Dendritic cell treated with granulocyte-macrophage colony-stimulating factor and Interleukin-4, amounts not matched to agents 40 ng/mL and 50 ng/mL, for 4 days (primary cell): Measurements from ENCODE around the gene CDC25C.
"Not testable (repeated sequence)": the region's sequence is repeated elsewhere in the genome, so short reads cannot be mapped to it uniquely, and the experiment has no call there.

Experiments
- H3K27ac Mint-ChIP-seq: one replicate; pipeline ENCODE4 v1.8.0; 2022; ENCODE audit warnings: mild to moderate bottlenecking, mixed read lengths
- H3K27me3 Mint-ChIP-seq: one replicate; pipeline ENCODE4 v1.8.0; 2022; ENCODE audit warnings: mild to moderate bottlenecking, mixed read lengths
- H3K36me3 Mint-ChIP-seq: one replicate; pipeline ENCODE4 v1.8.0; 2022; ENCODE audit warnings: low read depth, mixed read lengths
- H3K4me1 Mint-ChIP-seq: one replicate; pipeline ENCODE4 v1.8.0; 2022; ENCODE audit warnings: low read depth, mixed read lengths
- H3K4me3 Mint-ChIP-seq: one replicate; pipeline ENCODE4 v1.8.0; 2022; ENCODE audit warnings: mild to moderate bottlenecking, moderate library complexity, mixed read lengths
- H3K9me3 Mint-ChIP-seq: one replicate; pipeline ENCODE4 v1.8.0; 2022; ENCODE audit warnings: mixed read lengths
- intact Hi-C: fragments of 100-400 bp; cut with micrococcal nuclease; formaldehyde crosslinking; loops from one replicate; pipeline ENCODE4 v1.15.0; 2022

Gene CDC25C

GRCh38 chr5:138247800-138248199, 83.8 kb downstream of the CDC25C start:
- H3K4me1 Mint-ChIP-seq, intact Hi-C loops, H3K27me3 Mint-ChIP-seq: not testable (repeated sequence)

GRCh38 chr5:138246822-138247221, 84.8 kb downstream of the CDC25C start:
- Mint-ChIP-seq H3K9me3 (no peaks in the 10 kb centered on the region), H3K4me1 (peaks cover 6% of the 10 kb centered on the region), H3K27ac (no peak overlapping the region), H3K4me3 (no peak overlapping the region), H3K27me3 (peaks cover 15% of the 10 kb centered on the region), H3K36me3 (no peaks in the 10 kb centered on the region)
- intact Hi-C loops: no loop called here

More at GRCh38 chr5:138247800-138248199, 83.8 kb downstream of the CDC25C start:
- not testable (repeated sequence) for H3K4me3 Mint-ChIP-seq, H3K27ac Mint-ChIP-seq, H3K36me3 Mint-ChIP-seq, H3K9me3 Mint-ChIP-seq

GRCh38 chr5:138246334-138246733, 85.3 kb downstream of the CDC25C start:
- no peak overlapping the region for H3K4me3 Mint-ChIP-seq
- no peaks in the 10 kb centered on the region for H3K9me3 Mint-ChIP-seq
- no peaks in the 10 kb centered on the region for H3K36me3 Mint-ChIP-seq
- intact Hi-C loops: no loop called here
- no peak overlapping the region for H3K27ac Mint-ChIP-seq
- peaks cover 18% of the 10 kb centered on the region for H3K27me3 Mint-ChIP-seq
- H3K4me1 Mint-ChIP-seq: peaks cover 10% of the 10 kb centered on the region

- Mint-ChIP-seq H3K27me3 (peaks cover 24% of the 10 kb centered on the region), H3K9me3 (no peaks in the 10 kb centered on the region)
These were observed 85.9 kb downstream of the CDC25C start for GRCh38 chr5:138245717-138246116.

GRCh38 chr5:138243794-138244193, 87.8 kb downstream of the CDC25C start:
- no peak overlapping the region for H3K4me3 Mint-ChIP-seq
- H3K4me1 Mint-ChIP-seq: peaks cover 19% of the 10 kb centered on the region
- H3K27me3 Mint-ChIP-seq: peaks cover 28% of the 10 kb centered on the region
- no peaks in the 10 kb centered on the region for H3K36me3 Mint-ChIP-seq
- no peaks in the 10 kb centered on the region for H3K9me3 Mint-ChIP-seq
- no peak overlapping the region for H3K27ac Mint-ChIP-seq
- intact Hi-C loops: no loop called here

More at GRCh38 chr5:138245717-138246116, 85.9 kb downstream of the CDC25C start:
- peaks cover 16% of the 10 kb centered on the region for H3K4me1 Mint-ChIP-seq
- intact Hi-C loops: no loop called here
- no peaks in the 10 kb centered on the region for H3K36me3 Mint-ChIP-seq
- no peak overlapping the region for H3K4me3 Mint-ChIP-seq
- no peak overlapping the region for H3K27ac Mint-ChIP-seq

GRCh38 chr5:138241688-138242571, 89.7 kb downstream of the CDC25C start:
- peaks cover 28% of the 10 kb centered on the region for H3K27me3 Mint-ChIP-seq
- H3K4me1 Mint-ChIP-seq: peaks cover 19% of the 10 kb centered on the region
- no peak overlapping the region for H3K27ac Mint-ChIP-seq
- intact Hi-C loops: no loop called here
- no peaks in the 10 kb centered on the region for H3K9me3 Mint-ChIP-seq
- peak overlapping the region; percentile 62 for H3K4me3 Mint-ChIP-seq
- no peaks in the 10 kb centered on the region for H3K36me3 Mint-ChIP-seq

GRCh38 chr5:138240650-138241385, 90.8 kb downstream of the CDC25C start:
- Mint-ChIP-seq H3K9me3 (no peaks in the 10 kb centered on the region), H3K4me3 (no peak overlapping the region), H3K36me3 (no peaks in the 10 kb centered on the region), H3K4me1 (peaks cover 19% of the 10 kb centered on the region), H3K27ac (no peak overlapping the region), H3K27me3 (peaks cover 28% of the 10 kb centered on the region)
- intact Hi-C loops: no loop called here

DNA sequence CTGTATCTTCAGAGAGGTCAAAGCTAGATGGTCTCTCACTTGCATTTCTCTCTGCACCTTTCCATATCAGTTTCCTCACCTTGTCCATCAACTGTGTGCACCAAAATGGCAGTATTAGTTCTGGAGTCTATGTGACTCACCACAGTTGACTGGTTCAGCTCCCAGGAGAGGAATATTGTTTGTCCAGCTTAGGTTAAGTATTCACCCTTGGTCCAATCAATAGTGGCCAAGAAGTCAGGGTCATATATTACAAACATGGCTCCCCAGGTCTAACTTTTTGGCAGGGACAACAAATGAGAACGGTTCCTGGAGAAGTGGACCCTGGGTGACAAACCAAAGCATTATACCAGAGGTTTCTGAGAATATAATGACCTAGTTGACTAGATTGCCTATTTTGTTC, 93.6 kb downstream of the CDC25C start:
- Mint-ChIP-seq H3K9me3 (no peaks in the 10 kb centered on the region), H3K4me1 (peaks cover 14% of the 10 kb centered on the region), H3K27ac (no peak overlapping the region), H3K4me3 (no peak overlapping the region), H3K27me3 (peaks cover 26% of the 10 kb centered on the region), H3K36me3 (no peaks in the 10 kb centered on the region)
- intact Hi-C loops: no loop called here
